CD4-positive, alpha-beta T cell (primary cell): ENCODE data around the gene IGFALS. TPM values are rescaled to one million over a fixed set of nuclear protein-coding genes. Genes with fewer than 3 reads are reported as not detected.
A peak's percentile ranks its signal among the peaks of the same experiment; 100 is the strongest.

Experiments
- ATAC-seq: fragments of 200-7000 bp; cut with Tn5 transposase; one replicate; pipeline ENCODE4 v1.10.0; 2022; ENCODE audit warnings: mild to moderate bottlenecking; ENCODE audit not compliant: poor library complexity
- CTCF ChIA-PET: fragments of 350-600 bp; sonication (Branson Sonifier 250); formaldehyde crosslinking; loops from one replicate; lab custom pipeline; 2021; ENCODE audit warnings: antibody characterized with exemption, inconsistent platforms; lab: Charles Lee
- POLR2A ChIA-PET: fragments of 350-600 bp; sonication (Branson Sonifier 250); formaldehyde crosslinking; loops from one replicate; lab custom pipeline; 2021; ENCODE audit warnings: antibody characterized with exemption, inconsistent platforms; lab: Charles Lee
- DNase-seq, 14 experiments: peaks; one replicate each; pipeline ENCODE4 v3.0.0-alpha.2; 2013 to 2020; ENCODE audit warnings: mixed read lengths in 2 of 14
- H3K27ac ChIP-seq, 2 donors: one replicate each; pipeline versions ENCODE4 v1.5.1 to v1.7.0; 2013; ENCODE audit warnings: low read length in 2 of 2, low read depth in 1 of 2, mild to moderate bottlenecking in 1 of 2
- H3K27me3 ChIP-seq, 2 experiments: 1 replicate in 1 of 2; 2 replicates in 1 of 2; pipeline versions ENCODE4 v1.6.1 to v1.7.0; 2013; ENCODE audit warnings: low read length in 2 of 2, control low read depth in 1 of 2, mild to moderate bottlenecking in 1 of 2, moderate library complexity in 1 of 2; ENCODE audit not compliant: insufficient read depth in 2 of 2, control insufficient read depth in 1 of 2
- H3K36me3 ChIP-seq: one replicate; pipeline ENCODE4 v1.6.1; 2013; ENCODE audit warnings: low read length, control low read depth; ENCODE audit not compliant: insufficient read depth
- H3K4me1 ChIP-seq: one replicate; pipeline ENCODE4 v1.6.1; 2013; ENCODE audit warnings: low read length, control low read depth; ENCODE audit not compliant: insufficient read depth
- H3K4me3 ChIP-seq: one replicate; pipeline ENCODE4 v1.5.1; 2013; ENCODE audit warnings: mild to moderate bottlenecking, low read length, moderate library complexity
- H3K9me3 ChIP-seq, 2 experiments: 1 replicate in 1 of 2; 2 replicates in 1 of 2; pipeline versions ENCODE4 v1.6.1 to v1.7.0; 2013; ENCODE audit warnings: low read length in 2 of 2, mild to moderate bottlenecking in 2 of 2, control low read depth in 1 of 2, moderate library complexity in 1 of 2; ENCODE audit not compliant: control insufficient read depth in 1 of 2, insufficient read depth in 1 of 2
- H3K27ac Mint-ChIP-seq: one replicate; pipeline ENCODE4 v1.8.0; 2020; ENCODE audit warnings: mixed read lengths
- H3K27me3 Mint-ChIP-seq: one replicate; pipeline ENCODE4 v1.8.0; 2021; ENCODE audit warnings: mixed read lengths
- H3K36me3 Mint-ChIP-seq: one replicate; pipeline ENCODE4 v1.8.0; 2021; ENCODE audit warnings: low read depth, mixed read lengths
- H3K4me1 Mint-ChIP-seq: one replicate; pipeline ENCODE4 v1.8.0; 2021; ENCODE audit warnings: low read depth, mixed read lengths
- H3K4me3 Mint-ChIP-seq: one replicate; pipeline ENCODE4 v1.8.0; 2020; ENCODE audit warnings: mild to moderate bottlenecking, mixed read lengths
- H3K9me3 Mint-ChIP-seq: one replicate; pipeline ENCODE4 v1.8.0; 2020; ENCODE audit warnings: mixed read lengths
- intact Hi-C, 2 experiments: fragments of 100-400 bp; cut with DNase I in 1 of 2; cut with micrococcal nuclease in 1 of 2; formaldehyde crosslinking; loops; one replicate each; pipeline versions ENCODE4 v1.15.1 to v1.9.0; 2023 to 2025; cut with DNase I, micrococcal nuclease
- total RNA-seq, 174 experiments: library from RNA in 2 of 174; stranded (reverse) in 2 of 174; gene quantifications; one replicate each; pipeline ENCODE4 v1.2.3 and lab custom pipeline; 2021 to 2026
- TF ChIP-seq, protein P1 (sequence below): fragments of 200-600 bp; IDR thresholded peaks from one replicate; pipeline ENCODE4 v1.8.0; 2022; ENCODE audit warnings: antibody characterized with exemption, mild to moderate bottlenecking

Gene IGFALS
- total RNA-seq, 2 experiments from 2014 or later: 0.67 to 0.80 TPM

- H3K9me3 Mint-ChIP-seq: no peaks in the 10 kb centered on the region
- intact Hi-C loops: loop anchor here in 1 of 2 experiments (10.0 kb wide), 1 partner anchor 368 kb away; the partner anchor contains the start of gene RAB26
- H3K27me3 ChIP-seq: no peaks in the 10 kb centered on the region
- peaks cover 26% of the 10 kb centered on the region for H3K36me3 Mint-ChIP-seq
- H3K9me3 ChIP-seq: peaks cover 0 to 4% of the 10 kb centered on the region in 2 experiments
- H3K36me3 ChIP-seq: peaks cover 43% of the 10 kb centered on the region
- ChIA-PET CTCF (no interaction called here), POLR2A (no interaction called here)
- no peak overlapping the region for H3K4me3 ChIP-seq
- TF ChIP-seq, protein P1, sequence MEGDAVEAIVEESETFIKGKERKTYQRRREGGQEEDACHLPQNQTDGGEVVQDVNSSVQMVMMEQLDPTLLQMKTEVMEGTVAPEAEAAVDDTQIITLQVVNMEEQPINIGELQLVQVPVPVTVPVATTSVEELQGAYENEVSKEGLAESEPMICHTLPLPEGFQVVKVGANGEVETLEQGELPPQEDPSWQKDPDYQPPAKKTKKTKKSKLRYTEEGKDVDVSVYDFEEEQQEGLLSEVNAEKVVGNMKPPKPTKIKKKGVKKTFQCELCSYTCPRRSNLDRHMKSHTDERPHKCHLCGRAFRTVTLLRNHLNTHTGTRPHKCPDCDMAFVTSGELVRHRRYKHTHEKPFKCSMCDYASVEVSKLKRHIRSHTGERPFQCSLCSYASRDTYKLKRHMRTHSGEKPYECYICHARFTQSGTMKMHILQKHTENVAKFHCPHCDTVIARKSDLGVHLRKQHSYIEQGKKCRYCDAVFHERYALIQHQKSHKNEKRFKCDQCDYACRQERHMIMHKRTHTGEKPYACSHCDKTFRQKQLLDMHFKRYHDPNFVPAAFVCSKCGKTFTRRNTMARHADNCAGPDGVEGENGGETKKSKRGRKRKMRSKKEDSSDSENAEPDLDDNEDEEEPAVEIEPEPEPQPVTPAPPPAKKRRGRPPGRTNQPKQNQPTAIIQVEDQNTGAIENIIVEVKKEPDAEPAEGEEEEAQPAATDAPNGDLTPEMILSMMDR: no peak
- H3K27ac Mint-ChIP-seq: no peak overlapping the region
- peaks cover 50% of the 10 kb centered on the region for H3K4me1 ChIP-seq
- ATAC-seq (no peak), DNase-seq (no peak)
- no peaks in the 10 kb centered on the region for H3K27me3 Mint-ChIP-seq
- peaks cover 18% of the 10 kb centered on the region for H3K4me1 Mint-ChIP-seq
- peak overlapping the region; percentile 54 for H3K4me3 Mint-ChIP-seq
- H3K27ac ChIP-seq: no peak overlapping the region
Observed at GRCh38 chr16:1776991-1777374, 16.5 kb downstream of the IGFALS start.

DNA sequence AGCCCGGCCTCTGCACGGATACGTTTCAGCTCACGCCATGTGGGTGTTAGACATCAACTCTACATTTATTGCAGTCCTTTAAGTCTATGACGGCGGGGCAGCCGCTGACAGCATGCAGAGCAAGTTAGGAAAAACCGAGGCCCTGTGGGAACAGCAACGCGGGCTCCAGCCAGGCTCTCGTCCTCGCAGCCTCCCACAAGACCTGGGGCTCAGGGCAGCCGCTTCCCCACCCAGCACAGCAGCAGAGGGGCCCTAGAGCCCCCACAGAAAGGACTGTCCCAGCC lies 16.9 kb downstream of the IGFALS start:
- H3K36me3 Mint-ChIP-seq: peaks cover 26% of the 10 kb centered on the region
- Histone ChIP-seq H3K4me1 (peaks cover 51% of the 10 kb centered on the region), H3K27me3 (no peaks in the 10 kb centered on the region), H3K36me3 (peaks cover 43% of the 10 kb centered on the region), H3K4me3 (no peak overlapping the region), H3K9me3 (peaks cover 0 to 4% of the 10 kb centered on the region in 2 experiments), H3K27ac (no peak overlapping the region)
- H3K9me3 Mint-ChIP-seq: no peaks in the 10 kb centered on the region
- peak overlapping the region; percentile 54 for H3K4me3 Mint-ChIP-seq
- H3K4me1 Mint-ChIP-seq: peaks cover 18% of the 10 kb centered on the region
- POLR2A ChIA-PET: no interaction called here
- H3K27ac Mint-ChIP-seq: no peak overlapping the region
- intact Hi-C loops: loop anchor here in 1 of 2 experiments (10.0 kb wide), 1 partner anchor 368 kb away; the partner anchor contains the start of gene RAB26
- DNase-seq (peak in 1 of 14 experiments; percentile 32), ATAC-seq (no peak)
- CTCF ChIA-PET: no interaction called here
- H3K27me3 Mint-ChIP-seq: no peaks in the 10 kb centered on the region
- TF ChIP-seq, protein P1: no peak

DNA sequence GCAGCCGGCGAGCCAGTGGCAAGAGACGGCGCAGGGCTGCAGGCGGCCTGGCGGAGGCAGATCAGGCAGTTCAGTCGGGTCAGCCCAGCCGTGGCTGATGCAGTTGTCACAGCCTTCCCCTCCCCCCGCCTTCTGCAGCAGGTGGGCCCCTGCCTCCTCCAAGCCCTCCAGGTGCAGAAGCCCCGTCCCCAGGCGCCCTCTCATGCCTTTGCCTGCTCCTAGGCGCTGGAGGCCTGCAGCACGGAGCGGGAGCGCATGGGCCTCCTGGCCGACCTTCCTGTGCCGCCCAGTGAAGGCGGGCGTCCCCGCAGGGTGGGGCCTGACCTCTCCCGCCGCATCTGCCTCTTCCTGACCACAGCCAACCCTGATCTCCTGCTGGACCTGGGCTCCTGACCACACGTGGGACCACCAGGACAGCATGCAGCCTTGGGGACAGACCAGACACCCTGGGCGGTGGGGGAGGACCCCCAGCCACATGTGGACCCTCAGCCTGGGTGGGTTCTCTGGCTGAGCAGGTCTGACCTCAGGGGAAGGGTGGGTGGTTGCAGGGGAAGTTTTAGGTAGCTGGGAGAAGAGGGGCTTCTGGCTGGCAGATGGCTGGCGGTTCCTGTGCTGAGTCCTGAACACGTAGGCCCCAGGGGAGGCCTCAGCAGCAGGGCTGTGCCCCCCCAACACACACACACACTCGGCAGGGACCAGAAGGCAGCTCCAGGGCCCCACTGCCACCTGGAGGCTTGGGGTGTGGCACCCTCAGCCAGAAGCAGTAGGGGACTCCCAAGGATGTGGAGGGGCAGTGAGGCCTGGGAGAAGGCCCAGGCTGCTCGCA lies 17.4 kb downstream of the IGFALS start:
- peaks cover 0 to 4% of the 10 kb centered on the region in 2 experiments for H3K9me3 ChIP-seq
- ATAC-seq (no peak), DNase-seq (peak in 1 of 14 experiments; percentile 31)
- Mint-ChIP-seq H3K36me3 (peaks cover 21% of the 10 kb centered on the region), H3K9me3 (no peaks in the 10 kb centered on the region), H3K4me3 (peak overlapping the region; percentile 54), H3K27me3 (no peaks in the 10 kb centered on the region), H3K27ac (no peak overlapping the region), H3K4me1 (peaks cover 12% of the 10 kb centered on the region)
- CTCF ChIA-PET: interaction anchor here (0.6 kb wide), 1 partner anchor 355 kb away, joined by 3 read pairs; no protein-coding TSS in a partner anchor
- intact Hi-C loops: loop anchor here in 1 of 2 experiments (10.0 kb wide), 1 partner anchor 369 kb away; the partner anchor contains the start of gene RAB26
- TF ChIP-seq, protein P1: no peak
- H3K27me3 ChIP-seq: no peaks in the 10 kb centered on the region
- peaks cover 43% of the 10 kb centered on the region for H3K36me3 ChIP-seq
- POLR2A ChIA-PET: interaction anchor here (1.2 kb wide), 1 partner anchor 13 kb away, joined by 3 read pairs; no protein-coding TSS in a partner anchor
- no peak overlapping the region for H3K27ac ChIP-seq
- H3K4me1 ChIP-seq: peaks cover 46% of the 10 kb centered on the region
- H3K4me3 ChIP-seq: no peak overlapping the region
